OCI-LY1 (cell line): ENCODE results near the gene HDGFL3.

Source experiments
- CTCF ChIP-seq: fragments of 200-600 bp; sonication (generic), shearing (Covaris generic); IDR thresholded peaks from 2 replicates; pipeline ENCODE4 v1.5.1; 2017; ENCODE audit warnings: mild to moderate bottlenecking, antibody characterized with exemption, low read length, moderate library complexity, mixed read lengths
- EZH2 ChIP-seq: fragments of 200-600 bp; sonication (generic), shearing (Covaris generic); IDR thresholded peaks from 2 replicates; pipeline ENCODE4 v1.8.0; 2017; ENCODE audit warnings: borderline replicate concordance, mixed run types, mild to moderate bottlenecking, antibody characterized with exemption, low read length, moderate library complexity, mixed read lengths

GRCh38 chr15:83082730-83083386 is 124.8 kb downstream of the HDGFL3 start:
- no peak for TF ChIP-seq EZH2
- no peak for TF ChIP-seq CTCF
